T-cell (primary cell): Measurements from ENCODE around the gene MPZL2. TPM values are rescaled to one million over a fixed set of nuclear protein-coding genes. Genes with fewer than 3 reads are reported as not detected.

Source experiments
- ATAC-seq, 4 experiments: fragments of 200-7000 bp in 3 of 4; fragments of 150-1000 bp in 1 of 4; cut with Tn5 transposase; replicated peaks in 1 of 4; 1 replicate in 3 of 4; 2 replicates in 1 of 4; pipeline ENCODE4 v1.10.0; 2021; ENCODE audit warnings: moderate library complexity in 3 of 4, mild to moderate bottlenecking in 2 of 4, moderate number of reproducible peaks in 1 of 4
- CTCF ChIA-PET, 2 donors: fragments of 300-600 bp; sonication (Branson Sonifier 250); formaldehyde crosslinking; loops; one replicate each; lab custom pipeline; 2022; ENCODE audit warnings: antibody characterized with exemption in 2 of 2; lab: Charles Lee
- POLR2A ChIA-PET, 2 donors: fragments of 300-600 bp; sonication (Branson Sonifier 250); formaldehyde crosslinking; loops; one replicate each; lab custom pipeline; 2022; ENCODE audit warnings: antibody characterized with exemption in 2 of 2; lab: Charles Lee
- DNase-seq, 35 experiments: peaks; one replicate each; pipeline versions ENCODE4 v3.0.0 to v3.0.0-alpha.2; 2013 to 2023
- H3K27ac ChIP-seq: one replicate; pipeline ENCODE4 v1.5.1; 2013; ENCODE audit warnings: low read length
- H3K27me3 ChIP-seq, 2 experiments: replicated peaks in 1 of 2; 1 replicate in 1 of 2; 2 replicates in 1 of 2; pipeline versions ENCODE4 v1.6.1 to v1.7.0; 2013; ENCODE audit warnings: low read length in 1 of 2, mixed read lengths in 1 of 2; ENCODE audit not compliant: control insufficient read depth in 2 of 2, insufficient read depth in 2 of 2; ENCODE audit errors: extremely low read depth in 1 of 2
- H3K36me3 ChIP-seq, 2 donors: 1 replicate in 1 of 2; 2 replicates in 1 of 2; pipeline versions ENCODE4 v1.6.1 to v1.7.0; 2013; ENCODE audit warnings: low read length in 1 of 2; ENCODE audit not compliant: control insufficient read depth in 2 of 2, insufficient read depth in 1 of 2; ENCODE audit errors: extremely low read depth in 1 of 2
- H3K4me1 ChIP-seq, 2 experiments: 1 replicate in 1 of 2; 2 replicates in 1 of 2; pipeline versions ENCODE4 v1.6.1 to v1.7.0; 2013; ENCODE audit warnings: low read length in 2 of 2, mixed read lengths in 1 of 2; ENCODE audit not compliant: insufficient read depth in 2 of 2, control insufficient read depth in 1 of 2; ENCODE audit errors: extremely low read depth in 1 of 2
- H3K4me3 ChIP-seq, 2 donors: 1 replicate in 1 of 2; 2 replicates in 1 of 2; pipeline versions ENCODE4 v1.5.1 to v1.7.0; 2013; ENCODE audit warnings: mild to moderate bottlenecking in 2 of 2, low read length in 1 of 2, moderate library complexity in 1 of 2; ENCODE audit not compliant: control insufficient read depth in 1 of 2; ENCODE audit errors: extremely low read depth in 1 of 2
- H3K9me3 ChIP-seq: 2 replicates; pipeline ENCODE4 v1.7.0; 2013
- H3K27ac Mint-ChIP-seq, 2 donors: one replicate each; pipeline ENCODE4 v1.8.0; 2020 to 2021; ENCODE audit warnings: mild to moderate bottlenecking in 2 of 2, mixed read lengths in 2 of 2
- H3K27me3 Mint-ChIP-seq, 2 donors: one replicate each; pipeline ENCODE4 v1.8.0; 2021 to 2022; ENCODE audit warnings: mixed read lengths in 2 of 2
- H3K36me3 Mint-ChIP-seq: one replicate; pipeline ENCODE4 v1.8.0; 2021; ENCODE audit warnings: mixed read lengths
- H3K4me1 Mint-ChIP-seq, 3 donors: one replicate each; pipeline ENCODE4 v1.8.0; 2020 to 2022; ENCODE audit warnings: mixed read lengths in 3 of 3, mild to moderate bottlenecking in 1 of 3
- H3K4me3 Mint-ChIP-seq, 3 donors: one replicate each; pipeline ENCODE4 v1.8.0; 2020 to 2022; ENCODE audit warnings: mild to moderate bottlenecking in 3 of 3, mixed read lengths in 3 of 3, moderate library complexity in 3 of 3
- H3K9me3 Mint-ChIP-seq, 3 donors: one replicate each; pipeline ENCODE4 v1.8.0; 2020 to 2022; ENCODE audit warnings: mixed read lengths in 3 of 3
- WGBS: methylation state at CpG from one replicate; pipeline ENCODE4 v1.1.5; 2013; ENCODE audit warnings: missing lambda C conversion rate; ENCODE audit not compliant: insufficient coverage; 5-methylcytosine and 5-hydroxymethylcytosine counted together
- total RNA-seq, 35 experiments: library from RNA in 6 of 35; stranded (reverse) in 6 of 35; fragments of 120-200 nt in 1 of 35; gene quantifications; one replicate each; pipeline versions ENCODE4 v1.2.1 to v1.2.4 and lab custom pipeline; 2013 to 2026

Gene MPZL2
- total RNA-seq, 5 donors from 2014 or later (not counting 1 experiment from before 2014, with no cell fraction given), result 0.85 to 5.6 (median 2.0) TPM

GRCh38 chr11:118229274-118229847 lies 34.7 kb downstream of the MPZL2 start:
- Mint-ChIP-seq H3K27me3 (no peaks in the 10 kb centered on the region), H3K27ac (no peak overlapping the region), H3K9me3 (no peaks in the 10 kb centered on the region), H3K4me3 (peak overlapping the region in 2 of 3 donors; percentile 2 to 26), H3K36me3 (peaks cover 41% of the 10 kb centered on the region), H3K4me1 (peaks cover 0 to 34% (median 15%) of the 10 kb centered on the region in 3 donors)
- H3K9me3 ChIP-seq, result no peaks in the 10 kb centered on the region
- H3K27ac ChIP-seq, result peak overlapping the region; percentile 84
- DNase-seq, result no peak
- H3K27me3 ChIP-seq, result no peaks in the 10 kb centered on the region
- WGBS, result 64% methylated on average over 3 of the region's 5 CpGs
- H3K4me3 ChIP-seq, result no peak overlapping the region
- POLR2A ChIA-PET, result interaction anchor here (0.6 to 2.3 kb wide), 4 partner anchors 10 to 255 kb away, joined by 6 to 7 read pairs (median 6); partner anchors contain the start of gene MPZL3 (in 1 of the 2)
- ATAC-seq, result no peak
- H3K36me3 ChIP-seq, result peaks cover 0 to 32% of the 10 kb centered on the region in 2 donors
- CTCF ChIA-PET, result interaction anchor here (0.5 to 1.7 kb wide), 3 partner anchors 31 to 124 kb away, joined by 3 to 4 read pairs (median 4); partner anchors contain the start of gene SCN2B (in 1 of the 2)
- H3K4me1 ChIP-seq, result peaks cover 53 to 57% of the 10 kb centered on the region in 2 experiments

GRCh38 chr11:118227865-118228785 lies 36.0 kb downstream of the MPZL2 start:
- no peaks in the 10 kb centered on the region for H3K9me3 ChIP-seq
- no peak overlapping the region for H3K4me3 ChIP-seq
- WGBS, result 0% methylated on average over 1 of the region's 8 CpGs
- peaks cover 57 to 62% of the 10 kb centered on the region in 2 experiments for H3K4me1 ChIP-seq
- Mint-ChIP-seq H3K27ac (no peak overlapping the region), H3K4me3 (peak overlapping the region in 2 of 3 donors; percentile 10 to 49), H3K36me3 (peaks cover 30% of the 10 kb centered on the region), H3K9me3 (no peaks in the 10 kb centered on the region), H3K4me1 (peaks cover 6 to 30% (median 27%) of the 10 kb centered on the region in 3 donors), H3K27me3 (no peaks in the 10 kb centered on the region)
- DNase-seq, result peak in 5 of 35 experiments; percentile 13 to 68 (median 31)
- CTCF ChIA-PET, result no interaction called here
- H3K27me3 ChIP-seq, result no peaks in the 10 kb centered on the region
- peak overlapping the region; percentile 84 for H3K27ac ChIP-seq
- POLR2A ChIA-PET, result interaction anchor here (0.7 to 1.0 kb wide), 3 partner anchors 16 to 118 kb away, joined by 4 to 5 read pairs (median 5); no protein-coding TSS in a partner anchor
- ATAC-seq, result no peak
- H3K36me3 ChIP-seq, result peaks cover 0 to 21% of the 10 kb centered on the region in 2 donors

- ChIA-PET POLR2A (interaction anchor here (0.6 to 1.0 kb wide), 9 partner anchors 24 to 1013 kb away, joined by 3 to 8 read pairs (median 5); partner anchors contain the start of genes KMT2A (in 1 of the 2) and MPZL3 (in 1 of the 2)), CTCF (interaction anchor here (0.6 to 0.8 kb wide), 4 partner anchors 25 to 412 kb away, joined by 3 to 8 read pairs (median 4); partner anchors contain the start of gene MPZL3 (in 1 of the 2))
- Mint-ChIP-seq H3K36me3 (peaks cover 23% of the 10 kb centered on the region), H3K27me3 (no peaks in the 10 kb centered on the region), H3K9me3 (no peaks in the 10 kb centered on the region), H3K27ac (no peak overlapping the region), H3K4me1 (peaks cover 19 to 40% (median 34%) of the 10 kb centered on the region in 3 donors), H3K4me3 (peak overlapping the region in 2 of 3 donors; percentile 25 to 53)
- Histone ChIP-seq H3K27ac (peak overlapping the region; percentile 84), H3K36me3 (peaks cover 0 to 8% of the 10 kb centered on the region in 2 donors), H3K4me3 (no peak overlapping the region), H3K27me3 (no peaks in the 10 kb centered on the region), H3K4me1 (peaks cover 70 to 71% of the 10 kb centered on the region in 2 experiments), H3K9me3 (no peaks in the 10 kb centered on the region)
- DNase-seq (no peak), ATAC-seq (peak in 1 of 4 experiments; percentile 8)
- WGBS, result 0% methylated on average over 1 of the region's 2 CpGs
Observed at GRCh38 chr11:118226781-118227180, 37.3 kb downstream of the MPZL2 start.

- Histone ChIP-seq H3K27ac (peak overlapping the region; percentile 84), H3K9me3 (no peaks in the 10 kb centered on the region), H3K36me3 (peaks cover 0 to 4% of the 10 kb centered on the region in 2 donors), H3K4me1 (peaks cover 73 to 75% of the 10 kb centered on the region in 2 experiments), H3K4me3 (no peak overlapping the region), H3K27me3 (no peaks in the 10 kb centered on the region)
- Mint-ChIP-seq H3K4me3 (peak overlapping the region in 2 of 3 donors; percentile 14 to 53), H3K27me3 (no peaks in the 10 kb centered on the region), H3K27ac (no peak overlapping the region), H3K36me3 (peaks cover 23% of the 10 kb centered on the region), H3K9me3 (no peaks in the 10 kb centered on the region), H3K4me1 (peaks cover 24 to 44% (median 39%) of the 10 kb centered on the region in 3 donors)
- DNase-seq (no peak), ATAC-seq (no peak)
- ChIA-PET POLR2A (interaction anchor here (0.5 to 1.1 kb wide), 4 partner anchors 13 to 60 kb away, joined by 3 to 6 read pairs (median 4); no protein-coding TSS in a partner anchor), CTCF (interaction anchor here in 1 of 2 donors (0.8 kb wide), 1 partner anchor 25 kb away, joined by 4 read pairs; the partner anchor contains the start of gene MPZL3)
- WGBS, result 55% methylated on average over 7 of the region's 7 CpGs
Observed at GRCh38 chr11:118226296-118226695, 37.8 kb downstream of the MPZL2 start.

- Histone ChIP-seq H3K36me3 (peaks cover 0 to 4% of the 10 kb centered on the region in 2 donors), H3K27me3 (no peaks in the 10 kb centered on the region), H3K4me1 (peaks cover 73 to 75% of the 10 kb centered on the region in 2 experiments), H3K9me3 (no peaks in the 10 kb centered on the region), H3K4me3 (peak within 1 kb of the TSS; percentile 63 to 87), H3K27ac (peak within 1 kb of the TSS; percentile 84)
- H3K27ac Mint-ChIP-seq, result peak within 1 kb of the TSS in 1 of 2 donors; percentile 94
- WGBS, result 5% methylated on average over 5 of the region's 6 CpGs
- H3K27me3 Mint-ChIP-seq, result no peaks in the 10 kb centered on the region
- peaks cover 40 to 61% (median 55%) of the 10 kb centered on the region in 3 donors for H3K4me1 Mint-ChIP-seq
- peaks cover 28% of the 10 kb centered on the region for H3K36me3 Mint-ChIP-seq
- peak within 1 kb of the TSS; percentile 83 to 91 (median 90) for H3K4me3 Mint-ChIP-seq
- ChIA-PET CTCF (interaction anchor here (0.5 to 1.5 kb wide), 19 partner anchors 8 to 253 kb away, joined by 3 to 20 read pairs (median 4); partner anchors contain the start of gene MPZL3 (in 1 of the 2)), POLR2A (interaction anchor here (0.7 to 1.4 kb wide), 11 partner anchors 10 to 135 kb away, joined by 3 to 10 read pairs (median 4); partner anchors contain the start of genes MPZL3 (in 2 of the 2) and UBE4A (in 1 of the 2))
- DNase-seq (peak; percentile 39 to 86 (median 67)), ATAC-seq (peak; percentile 84 to 90 (median 90))
- no peaks in the 10 kb centered on the region for H3K9me3 Mint-ChIP-seq
Observed at GRCh38 chr11:118224511-118225188, 39.4 kb downstream of the MPZL2 start, which contains the start of gene JAML. TSS of gene JAML (minus strand) at chr11:118225011. CDS start at chr11:118214866, 10,145 bp downstream.
